K562 (cell line): ENCODE results near the gene ZNF853.

Experiments
- ATF6 ChIP-seq: sonication (generic); formaldehyde crosslinking; IDR thresholded peaks from 2 replicates; pipeline ENCODE4 v1.4.0; 2020; ENCODE audit warnings: mild to moderate bottlenecking, missing genetic modification reagents
- BCL6 ChIP-seq: fragments of 250-450 bp; sonication (Bioruptor Pico); IDR thresholded peaks from 2 replicates; pipeline ENCODE4 v1.4.0; 2020
- CTCF ChIP-seq, 3 experiments: IDR thresholded peaks in 2 of 3; conservative IDR thresholded peaks in 1 of 3; 2 replicates each; pipeline ENCODE4 v1.5.1; 2011 to 2012; ENCODE audit warnings: low read length in 3 of 3, mild to moderate bottlenecking in 3 of 3, control low read depth in 2 of 3, improper control_type of control experiment in 1 of 3, inconsistent platforms in 1 of 3, low read depth in 1 of 3, mixed read lengths in 1 of 3, moderate library complexity in 1 of 3; ENCODE audit not compliant: insufficient read depth in 2 of 3
- EHMT2 ChIP-seq: fragments of 450-650 bp; IDR thresholded peaks from 2 replicates; pipeline ENCODE4 v1.6.1; 2018; ENCODE audit warnings: antibody characterized with exemption
- FOXA3 ChIP-seq, 2 experiments: fragments of 450-650 bp in 1 of 2; sonication (generic) in 1 of 2; formaldehyde crosslinking; IDR thresholded peaks in 1 of 2; conservative IDR thresholded peaks in 1 of 2; 2 replicates each; pipeline versions ENCODE4 v1.4.0 to v1.8.0; 2020 to 2022; ENCODE audit warnings: mild to moderate bottlenecking in 2 of 2, missing genetic modification reagents in 1 of 2
- HBP1 ChIP-seq: fragments of 450-650 bp; formaldehyde crosslinking; IDR thresholded peaks from 2 replicates; pipeline ENCODE4 v1.4.0; 2022; ENCODE audit warnings: missing genetic modification characterization
- MED1 ChIP-seq: sonication (generic); formaldehyde crosslinking; IDR thresholded peaks from 2 replicates; pipeline ENCODE4 v1.8.1; 2023; ENCODE audit warnings: missing genetic modification reagents, borderline replicate concordance
- MXD1 ChIP-seq: fragments of 250-450 bp; sonication (Bioruptor Pico); IDR thresholded peaks from 2 replicates; pipeline ENCODE4 v1.8.0; 2021; ENCODE audit warnings: borderline replicate concordance, mild to moderate bottlenecking, moderate library complexity; ENCODE audit not compliant: poor library complexity, severe bottlenecking
- MYNN ChIP-seq, 2 experiments: sonication (generic); formaldehyde crosslinking in 1 of 2; IDR thresholded peaks; 2 replicates each; pipeline versions ENCODE4 v1.5.0 to v1.6.1; 2016 to 2020; ENCODE audit warnings: antibody characterized with exemption in 1 of 2, missing genetic modification reagents in 1 of 2
- NFIC ChIP-seq: fragments of 450-650 bp; IDR thresholded peaks from 2 replicates; pipeline ENCODE4 v1.6.1; 2017; ENCODE audit warnings: mild to moderate bottlenecking, inconsistent platforms
- SMARCC2 ChIP-seq: fragments of 450-650 bp; IDR thresholded peaks from 2 replicates; pipeline ENCODE4 v1.6.1; 2017; ENCODE audit warnings: antibody characterized with exemption, moderate library complexity, mild to moderate bottlenecking, low read depth
- SP1 ChIP-seq: sonication (generic); formaldehyde crosslinking; IDR thresholded peaks from 2 replicates; pipeline ENCODE4 v1.8.1; 2022; ENCODE audit warnings: mild to moderate bottlenecking, missing genetic modification reagents
- TF ChIP-seq, protein P1 (sequence below), 2 experiments: fragments of 450-650 bp in 1 of 2; sonication (generic) in 1 of 2; formaldehyde crosslinking in 1 of 2; IDR thresholded peaks in 1 of 2; conservative IDR thresholded peaks in 1 of 2; 2 replicates each; pipeline versions ENCODE4 v1.6.1 to v1.8.1; 2016 to 2023; ENCODE audit warnings: mild to moderate bottlenecking in 2 of 2, moderate library complexity in 2 of 2, inconsistent platforms in 1 of 2, missing genetic modification reagents in 1 of 2
- TF ChIP-seq, protein P2 (sequence below): sonication (generic); formaldehyde crosslinking; IDR thresholded peaks from 2 replicates; pipeline ENCODE4 v1.8.0; 2023; ENCODE audit warnings: mild to moderate bottlenecking, missing genetic modification reagents

GRCh38 chr7:6654842-6655610 is 39.6 kb downstream of the ZNF853 start:
- no peak for TF ChIP-seq CTCF (IDR thresholded peaks at IDR 0.05 in 2 of 3, conservative IDR thresholded peaks at IDR 0.05 in 1 of 3; ENCODE audit: insufficient read depth in 2 of 3, low read depth in 1 of 3, low read length in 3 of 3)
- no peak for TF ChIP-seq ATF6 (CRISPR knock-in tag)
- TF ChIP-seq HBP1 (CRISPR knock-in tag) = no peak
- TF ChIP-seq, protein P1, sequence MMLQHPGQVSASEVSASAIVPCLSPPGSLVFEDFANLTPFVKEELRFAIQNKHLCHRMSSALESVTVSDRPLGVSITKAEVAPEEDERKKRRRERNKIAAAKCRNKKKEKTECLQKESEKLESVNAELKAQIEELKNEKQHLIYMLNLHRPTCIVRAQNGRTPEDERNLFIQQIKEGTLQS (IDR thresholded peaks at IDR 0.05) = no peak
- TF ChIP-seq, protein P1 (CRISPR knock-in tag; conservative IDR thresholded peaks at IDR 0.05) = no peak
- no peak for TF ChIP-seq NFIC
- TF ChIP-seq, protein P2, sequence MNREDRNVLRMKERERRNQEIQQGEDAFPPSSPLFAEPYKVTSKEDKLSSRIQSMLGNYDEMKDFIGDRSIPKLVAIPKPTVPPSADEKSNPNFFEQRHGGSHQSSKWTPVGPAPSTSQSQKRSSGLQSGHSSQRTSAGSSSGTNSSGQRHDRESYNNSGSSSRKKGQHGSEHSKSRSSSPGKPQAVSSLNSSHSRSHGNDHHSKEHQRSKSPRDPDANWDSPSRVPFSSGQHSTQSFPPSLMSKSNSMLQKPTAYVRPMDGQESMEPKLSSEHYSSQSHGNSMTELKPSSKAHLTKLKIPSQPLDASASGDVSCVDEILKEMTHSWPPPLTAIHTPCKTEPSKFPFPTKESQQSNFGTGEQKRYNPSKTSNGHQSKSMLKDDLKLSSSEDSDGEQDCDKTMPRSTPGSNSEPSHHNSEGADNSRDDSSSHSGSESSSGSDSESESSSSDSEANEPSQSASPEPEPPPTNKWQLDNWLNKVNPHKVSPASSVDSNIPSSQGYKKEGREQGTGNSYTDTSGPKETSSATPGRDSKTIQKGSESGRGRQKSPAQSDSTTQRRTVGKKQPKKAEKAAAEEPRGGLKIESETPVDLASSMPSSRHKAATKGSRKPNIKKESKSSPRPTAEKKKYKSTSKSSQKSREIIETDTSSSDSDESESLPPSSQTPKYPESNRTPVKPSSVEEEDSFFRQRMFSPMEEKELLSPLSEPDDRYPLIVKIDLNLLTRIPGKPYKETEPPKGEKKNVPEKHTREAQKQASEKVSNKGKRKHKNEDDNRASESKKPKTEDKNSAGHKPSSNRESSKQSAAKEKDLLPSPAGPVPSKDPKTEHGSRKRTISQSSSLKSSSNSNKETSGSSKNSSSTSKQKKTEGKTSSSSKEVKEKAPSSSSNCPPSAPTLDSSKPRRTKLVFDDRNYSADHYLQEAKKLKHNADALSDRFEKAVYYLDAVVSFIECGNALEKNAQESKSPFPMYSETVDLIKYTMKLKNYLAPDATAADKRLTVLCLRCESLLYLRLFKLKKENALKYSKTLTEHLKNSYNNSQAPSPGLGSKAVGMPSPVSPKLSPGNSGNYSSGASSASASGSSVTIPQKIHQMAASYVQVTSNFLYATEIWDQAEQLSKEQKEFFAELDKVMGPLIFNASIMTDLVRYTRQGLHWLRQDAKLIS (CRISPR knock-in tag) = no peak
- no peak for TF ChIP-seq MED1 (CRISPR knock-in tag)
- TF ChIP-seq BCL6 (CRISPR knock-in tag) = no peak
- TF ChIP-seq SMARCC2 = no peak
- no peak for TF ChIP-seq FOXA3 (CRISPR knock-in tag; conservative IDR thresholded peaks at IDR 0.05 in 1 of 2, IDR thresholded peaks at IDR 0.05 in 1 of 2)
- no peak for TF ChIP-seq MXD1 (CRISPR knock-in tag)
- TF ChIP-seq MYNN (IDR thresholded peaks at IDR 0.05) = no peak
- TF ChIP-seq MYNN (CRISPR knock-in tag; IDR thresholded peaks at IDR 0.05) = no peak
- TF ChIP-seq SP1 (CRISPR knock-in tag) = no peak
- no peak for TF ChIP-seq EHMT2
